HepG2 (cell line): ENCODE data around the gene CCDC157. TPM values are rescaled to one million over a fixed set of nuclear protein-coding genes. Genes with fewer than 3 reads are reported as not detected.

Source experiments
- ATAC-seq: fragments of 200-7000 bp; cut with Tn5 transposase; 3 replicates; pipeline ENCODE4 v1.9.1; 2020; ENCODE audit warnings: mild to moderate bottlenecking, moderate library complexity
- BruUV-seq: library from RNA; stranded (reverse); fragments of 400-500 nt; replicated peaks from 2 replicates; lab custom pipeline; 2021; lab: Mats Ljungman, UMichigan
- CTCF ChIA-PET: fragments of 300-600 bp; formaldehyde crosslinking; extraction: SDS; loops from one replicate; lab custom pipeline; 2021; ENCODE audit warnings: low total read pairs, inconsistent platforms, low intra/inter-chr PET ratio; lab: Yijun Ruan, JAX
- POLR2A ChIA-PET: fragments of 350-600 bp; sonication (Branson Sonifier 250); formaldehyde crosslinking; loops from one replicate; lab custom pipeline; 2020; ENCODE audit warnings: antibody characterized with exemption, inconsistent platforms; lab: Yijun Ruan, JAX
- DNase-seq: peaks from one replicate; pipeline ENCODE4 v3.0.0-alpha.2; 2015; ENCODE audit warnings: low spot score
- FAIRE-seq: peaks from 3 replicates; lab custom pipeline; 2011; peaks lifted over from hg19 to GRCh38; lab: Jason Lieb, UNC
- H2AFZ ChIP-seq: one replicate; pipeline ENCODE4 v1.6.1; 2011; ENCODE audit warnings: low read length, inconsistent platforms
- H3K27ac ChIP-seq: fragments of 300-600 bp; 3 replicates; pipeline ENCODE4 v1.8.0; 2011; ENCODE audit warnings: mixed run types, mild to moderate bottlenecking, mixed read lengths, low read length, inconsistent platforms; ENCODE audit not compliant: insufficient read depth; ENCODE audit errors: extremely low read length
- H3K27me3 ChIP-seq, 2 experiments: fragments of 200-600 bp in 1 of 2; 2 replicates in 1 of 2; 3 replicates in 1 of 2; pipeline versions ENCODE4 v1.6.0 to v1.8.0; 2011; ENCODE audit warnings: low read length in 2 of 2, mild to moderate bottlenecking in 2 of 2, moderate library complexity in 2 of 2, inconsistent platforms in 1 of 2; ENCODE audit not compliant: insufficient read depth in 2 of 2, control insufficient read depth in 1 of 2
- H3K36me3 ChIP-seq, 2 experiments: fragments of 200-600 bp in 1 of 2; replicated peaks in 1 of 2; 2 replicates in 1 of 2; 3 replicates in 1 of 2; pipeline versions ENCODE4 v1.5.1 to v1.8.0; 2011; ENCODE audit warnings: low read length in 2 of 2, inconsistent platforms in 1 of 2; ENCODE audit not compliant: insufficient read depth in 2 of 2, control insufficient read depth in 1 of 2
- H3K4me1 ChIP-seq: 2 replicates; pipeline ENCODE4 v1.5.1; 2012; ENCODE audit warnings: low read length, inconsistent platforms; ENCODE audit not compliant: insufficient read depth
- H3K4me2 ChIP-seq: 2 replicates; pipeline ENCODE4 v1.6.0; 2011; ENCODE audit warnings: low read depth, low read length, inconsistent platforms
- H3K4me3 ChIP-seq, 3 experiments: fragments of 200-600 bp in 1 of 3; sonication (generic), shearing (Covaris generic) in 1 of 3; replicated peaks in 1 of 3; 2 replicates each; pipeline ENCODE4 v1.5.1; 2011 to 2016; ENCODE audit warnings: low read length in 3 of 3, inconsistent platforms in 2 of 3, low read depth in 2 of 3, mild to moderate bottlenecking in 2 of 3, control low read depth in 1 of 3, mixed read lengths in 1 of 3; ENCODE audit not compliant: insufficient read depth in 1 of 3
- H3K79me2 ChIP-seq: one replicate; pipeline ENCODE4 v1.6.1; 2011; ENCODE audit warnings: low read length, inconsistent platforms; ENCODE audit not compliant: insufficient read depth
- H3K9ac ChIP-seq: 2 replicates; pipeline ENCODE4 v1.6.0; 2011; ENCODE audit warnings: mild to moderate bottlenecking, low read depth, low read length, inconsistent platforms; ENCODE audit not compliant: insufficient read depth
- H3K9me3 ChIP-seq: 2 replicates; pipeline ENCODE4 v1.5.1; 2012; ENCODE audit warnings: mild to moderate bottlenecking, low read length
- H4K20me1 ChIP-seq: 2 replicates; pipeline ENCODE4 v1.6.0; 2011; ENCODE audit warnings: inconsistent platforms, mild to moderate bottlenecking, low read length, moderate library complexity; ENCODE audit not compliant: insufficient read depth
- DNMT1 ChIP-seq: sonication (generic); formaldehyde crosslinking; IDR thresholded peaks from 2 replicates; pipeline ENCODE4 v1.5.1; 2020; ENCODE audit warnings: mild to moderate bottlenecking, missing genetic modification reagents
- DPF2 ChIP-seq: sonication (generic); formaldehyde crosslinking; IDR thresholded peaks from 2 replicates; pipeline ENCODE4 v1.4.0; 2020; ENCODE audit warnings: mild to moderate bottlenecking, low read depth, missing genetic modification reagents, borderline replicate concordance
- HDAC1 ChIP-seq: sonication (generic); formaldehyde crosslinking; IDR thresholded peaks from 2 replicates; pipeline ENCODE4 v1.5.1; 2020; ENCODE audit warnings: mild to moderate bottlenecking, missing genetic modification reagents
- HNF1B ChIP-seq: sonication (generic); formaldehyde crosslinking; IDR thresholded peaks from 2 replicates; pipeline ENCODE4 v1.5.1; 2020; ENCODE audit warnings: mild to moderate bottlenecking, moderate library complexity, missing genetic modification reagents
- MXD1 ChIP-seq: sonication (generic); formaldehyde crosslinking; IDR thresholded peaks from 2 replicates; pipeline ENCODE4 v1.4.0; 2020; ENCODE audit warnings: mild to moderate bottlenecking, missing genetic modification reagents
- NFYB ChIP-seq: sonication (generic); formaldehyde crosslinking; IDR thresholded peaks from 2 replicates; pipeline ENCODE4 v1.4.0; 2020; ENCODE audit warnings: missing genetic modification reagents
- PCBP2 ChIP-seq: fragments of 200-400 bp; formaldehyde crosslinking; optimal IDR thresholded peaks from 2 replicates; pipeline ENCODE3; 2018; ENCODE audit warnings: low read length, low read depth; ENCODE audit not compliant: poor library complexity, severe bottlenecking
- REST ChIP-seq, 2 experiments: IDR thresholded peaks; 2 replicates each; pipeline ENCODE4 v1.6.1; 2011 to 2012; ENCODE audit warnings: low read length in 2 of 2, borderline replicate concordance in 1 of 2, low read depth in 1 of 2, mild to moderate bottlenecking in 1 of 2, moderate library complexity in 1 of 2
- SMAD1 ChIP-seq: sonication (generic); formaldehyde crosslinking; IDR thresholded peaks from 2 replicates; pipeline ENCODE4 v1.4.0; 2020; ENCODE audit warnings: missing genetic modification reagents, low read depth, mild to moderate bottlenecking, borderline replicate concordance
- SNAPC2 ChIP-seq: sonication (generic); formaldehyde crosslinking; IDR thresholded peaks from 2 replicates; pipeline ENCODE4 v1.8.1; 2022; ENCODE audit warnings: mild to moderate bottlenecking, missing genetic modification reagents
- TRIM24 ChIP-seq: sonication (generic); formaldehyde crosslinking; IDR thresholded peaks from 2 replicates; pipeline ENCODE4 v1.8.0; 2022; ENCODE audit warnings: mild to moderate bottlenecking, missing genetic modification reagents
- ZC3H4 ChIP-seq: sonication (generic); formaldehyde crosslinking; IDR thresholded peaks from 2 replicates; pipeline ENCODE4 v1.4.0; 2020; ENCODE audit warnings: missing genetic modification reagents, borderline replicate concordance
- ZNF317 ChIP-seq: sonication (generic); formaldehyde crosslinking; IDR thresholded peaks from 2 replicates; pipeline ENCODE4 v1.5.0; 2020; ENCODE audit warnings: mild to moderate bottlenecking, missing genetic modification reagents
- ZNF333 ChIP-seq: sonication (generic); formaldehyde crosslinking; IDR thresholded peaks from 2 replicates; pipeline ENCODE4 v1.4.0; 2020; ENCODE audit warnings: mild to moderate bottlenecking, missing genetic modification reagents, borderline replicate concordance
- ZNF782 ChIP-seq: sonication (generic); formaldehyde crosslinking; IDR thresholded peaks from 2 replicates; pipeline ENCODE4 v1.4.0; 2020; ENCODE audit warnings: missing genetic modification reagents, mild to moderate bottlenecking, borderline replicate concordance
- ZSCAN25 ChIP-seq: sonication (generic); formaldehyde crosslinking; IDR thresholded peaks from 2 replicates; pipeline ENCODE4 v1.8.0; 2022; ENCODE audit warnings: mild to moderate bottlenecking, missing genetic modification reagents
- WGBS: methylation state at CpG from one replicate; pipeline ENCODE4 v1.1.6; 2017; ENCODE audit warnings: low lambda C conversion rate; 5-methylcytosine and 5-hydroxymethylcytosine counted together
- in situ Hi-C: cut with HindIII; loops from 2 replicates; pipeline ENCODE4 v1.10.0; 2017; ENCODE audit warnings: low pct_unique_long_range_greater_than_20kb; ENCODE audit not compliant: extremely low pct_ligation_motif_present
- intact Hi-C: fragments of 100-400 bp; cut with micrococcal nuclease; formaldehyde crosslinking; loops from one replicate; pipeline ENCODE4 v1.10.0; 2022; ENCODE audit not compliant: unreplicated experiment
- polyA plus RNA-seq, 8 experiments: library from polyadenylated mRNA; depleted of rRNA in 3 of 8; stranded (reverse) in 7 of 8; unstranded in 1 of 8; fragments of >200 nt; fragmentation: Illumina TruSeq in 4 of 8; extraction: Trizol in 4 of 8; gene quantifications; 2 replicates each; pipeline versions ENCODE4 v1.2.1 to v1.2.3, GENCODE V29; 2011 to 2016; ENCODE audit warnings: low read depth in 4 of 8, missing spikeins in 1 of 8, mixed read lengths in 1 of 8; ENCODE audit not compliant: insufficient read depth in 1 of 8
- total RNA-seq, 5 experiments: library from RNA; depleted of rRNA; stranded (reverse); fragments of >200 nt; fragmentation: Illumina TruSeq; extraction: Trizol; gene quantifications; 2 replicates each; pipeline ENCODE4 v1.2.3, GENCODE V29; 2016; ENCODE audit warnings: low read depth in 1 of 5

CCDC157 gene
- total and polyA plus RNA-seq, 2 of the 13 experiments (the other 11 are each of a cell fraction or from before 2014, with no cell fraction given): 1.4 to 1.6 TPM

GRCh38 chr22:30326255-30326705, 30.5 kb upstream of the CCDC157 start (continued):
- TF ChIP-seq REST (IDR thresholded peaks at IDR 0.05; ENCODE audit: borderline replicate concordance in 1 of 2, low read depth in 1 of 2, low read length in 2 of 2): no peak
- TF ChIP-seq DNMT1 (CRISPR knock-in tag): no peak; the same call in 1 of the 2 replicates
- TF ChIP-seq ZSCAN25: peak; percentile 66; the same call in 1 of the 2 replicates
- TF ChIP-seq DPF2: no peak
- TF ChIP-seq ZNF782 (CRISPR knock-in tag): no peak
- 0 out of 2 replicates have a peak, but pooled peaks have one; percentile 1 for TF ChIP-seq HDAC1 (CRISPR knock-in tag)

- Histone ChIP-seq H3K27ac (peak within 1 kb of the TSS; percentile 60), H3K4me3 (peak within 1 kb of the TSS; percentile 89 to 95 (median 89)), H3K4me2 (peak within 1 kb of the TSS; percentile 100), H3K9me3 (no peaks in the 10 kb centered on the region), H3K9ac (peak within 1 kb of the TSS; percentile 83), H3K79me2 (no peaks in the 10 kb centered on the region), H2AFZ (peak within 1 kb of the TSS; percentile 98), H3K36me3 (peaks cover 0 to 6% of the 10 kb centered on the region in 2 experiments; a peak in 2 of 5 replicates), H4K20me1 (no peaks in the 10 kb centered on the region), H3K27me3 (no peaks in the 10 kb centered on the region; a peak in 1 of 5 replicates), H3K4me1 (peaks cover 39% of the 10 kb centered on the region)
- in situ Hi-C loops: no loop called here
- ChIA-PET POLR2A (interaction anchor here (0.8 to 3.6 kb wide), 11 partner anchors 9 to 560 kb away, joined by 3 to 39 read pairs (median 7); partner anchors contain the start of genes CASTOR1, CCDC157, RNF215 and SF3A1), CTCF (interaction anchor here (0.6 to 2.2 kb wide), 3 partner anchors 39 to 99 kb away, joined by 3 to 13 read pairs (median 4); partner anchors contain the start of gene MTFP1)
- FAIRE-seq (peak; percentile 23), DNase-seq (peak; percentile 90), ATAC-seq (peak; percentile 92)
- WGBS: 2% methylated on average over 6 of the region's 69 CpGs
- intact Hi-C loops: loop anchor here (2.0 kb wide), 1 partner anchor 38 kb away; the partner anchor contains the start of gene CASTOR1
- BruUV-seq: no TSS peak
- peak; percentile 64; the same call in 1 of the 2 replicates for TF ChIP-seq HNF1B
- TF ChIP-seq ZNF317: no peak
- TF ChIP-seq TRIM24: no peak
- no peak for TF ChIP-seq ZC3H4
- no peak for TF ChIP-seq ZNF333
- TF ChIP-seq NFYB: peak; percentile 66
- no peak for TF ChIP-seq PCBP2
- no peak for TF ChIP-seq SNAPC2 (CRISPR knock-in tag)
- no peak for TF ChIP-seq SMAD1 (CRISPR knock-in tag)
- peak; percentile 67; the same call in 1 of the 2 replicates for TF ChIP-seq MXD1 (CRISPR knock-in tag)
Observed at GRCh38 chr22:30326706-30327362, 30.0 kb upstream of the CCDC157 start, which contains the start of gene TBC1D10A. TBC1D10A (minus strand) TSS chr22:30326941; CDS start chr22:30326881, 60 bp downstream.
